AG09319 (cell line): ENCODE measurements around the gene CEPT1.
"Not testable (repeated sequence)": the region's sequence is repeated elsewhere in the genome, so short reads cannot be mapped to it uniquely, and the experiment has no call there.

Source experiments
- DNase-seq: peaks from one replicate; pipeline ENCODE4 v3.0.0-alpha.2; 2010; ENCODE audit warnings: low read depth; ENCODE audit errors: extremely low read depth
- CTCF ChIP-seq: IDR thresholded peaks from 2 replicates; pipeline ENCODE4 v1.5.1; 2011; ENCODE audit warnings: low read depth, mild to moderate bottlenecking, inconsistent platforms, low read length, moderate library complexity

CEPT1 gene

DNA sequence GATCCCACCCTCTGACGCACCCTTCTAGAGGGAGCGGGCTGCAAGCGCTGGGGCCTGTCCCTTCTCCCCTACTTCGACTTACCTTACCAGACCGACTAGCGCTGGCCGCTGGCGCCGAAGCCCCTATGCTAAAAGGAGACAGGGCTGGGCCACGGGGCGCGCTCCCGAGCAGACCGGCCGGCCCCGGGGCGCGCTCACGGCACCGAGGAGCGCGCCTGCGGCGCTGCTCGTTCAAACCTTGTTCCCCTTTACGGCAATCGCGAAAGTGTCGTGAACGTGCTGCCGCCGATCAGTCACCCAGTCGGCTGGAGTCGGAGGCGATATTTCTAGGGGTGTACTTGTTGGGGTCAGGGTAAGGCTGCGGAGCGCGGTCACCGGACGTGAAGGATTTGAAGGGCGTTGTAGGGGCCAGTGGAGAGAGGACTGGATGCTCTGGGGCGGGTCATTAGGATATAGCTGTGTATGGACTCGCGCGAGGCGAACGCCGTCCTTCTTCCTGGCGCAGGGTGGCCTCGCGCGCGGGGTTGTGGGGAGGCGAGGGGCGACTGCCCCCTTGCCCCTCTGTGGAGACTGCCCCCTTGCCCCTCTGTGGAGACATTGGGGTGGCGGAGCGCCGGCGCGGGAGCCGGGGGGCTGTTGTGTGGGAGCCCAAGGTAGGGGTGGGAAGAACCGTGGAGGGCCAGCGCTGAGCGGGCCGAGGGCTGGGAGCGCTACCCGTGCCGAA is at the start of gene CEPT1, which contains the start of gene DRAM2:
Gene CEPT1, plus strand, starts transcription at position 268 of the 724 bp plus-strand sequence. CDS start 7,492 bp downstream, outside the sequence.
Gene DRAM2, minus strand, starts transcription at position 138 of the 724 bp plus-strand sequence. CDS start 8,539 bp downstream, outside the sequence.
- peak; percentile 84 for DNase-seq
- TF ChIP-seq CTCF = no peak

GRCh38 chr1:111095421-111095820 is 44.6 kb upstream of the CEPT1 start:
- not testable (repeated sequence) for DNase-seq

DNA sequence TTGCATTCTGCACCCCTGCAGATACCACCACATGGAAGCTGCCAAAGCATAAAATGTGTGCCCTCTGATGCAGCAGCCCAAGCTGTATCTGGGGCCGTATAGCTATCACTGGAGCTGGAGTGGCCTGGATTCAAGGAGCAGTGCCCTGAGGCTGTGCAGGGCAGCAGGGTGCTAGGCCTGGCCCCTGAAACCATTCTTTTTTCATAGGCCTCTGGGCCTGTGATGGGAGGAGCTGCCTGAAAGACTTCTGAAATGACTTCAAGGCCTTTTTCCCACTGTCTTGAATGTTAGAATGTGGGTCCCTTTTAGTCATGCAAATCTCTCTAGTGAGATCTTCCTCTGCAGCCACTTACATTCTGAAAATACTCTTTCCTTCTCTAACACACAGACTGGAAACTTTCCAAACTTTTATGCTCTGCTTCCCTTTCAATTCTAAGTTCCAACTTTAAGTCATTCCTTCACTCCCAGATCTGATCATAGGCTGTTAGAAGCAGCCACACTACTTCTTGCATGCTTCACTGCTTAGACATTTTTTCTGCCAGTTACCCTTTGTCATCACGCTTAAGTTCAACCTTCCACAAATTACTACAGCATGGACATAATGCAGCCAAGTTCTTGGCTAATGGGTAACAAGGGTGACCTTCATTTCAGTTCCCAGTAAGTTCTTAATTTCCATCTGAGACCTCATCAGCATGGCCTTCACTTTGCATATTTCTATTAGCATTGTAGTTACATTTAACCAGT is 42.5 kb upstream of the CEPT1 start:
- no peak for TF ChIP-seq CTCF
- no peak for DNase-seq

DNA sequence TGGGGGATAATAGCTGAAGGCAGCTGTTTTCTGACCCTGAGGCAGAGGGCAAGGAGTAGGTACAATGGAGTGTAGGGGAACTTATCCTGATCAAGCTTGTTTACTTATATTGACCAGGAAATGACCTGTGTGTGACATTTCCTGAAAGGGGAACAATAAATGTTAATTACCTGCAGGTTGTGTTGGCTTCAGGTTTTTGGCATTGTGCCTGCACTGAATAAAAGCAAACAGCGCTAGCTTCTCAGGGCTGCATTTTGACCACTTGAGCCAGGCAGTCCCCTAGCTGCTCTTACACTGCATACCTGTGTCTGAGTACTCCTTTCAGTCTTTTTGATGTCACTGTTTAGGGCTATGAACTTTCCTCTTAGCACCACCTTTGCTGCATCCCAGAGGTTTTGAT is 40.7 kb upstream of the CEPT1 start:
- TF ChIP-seq CTCF = no peak

DNA sequence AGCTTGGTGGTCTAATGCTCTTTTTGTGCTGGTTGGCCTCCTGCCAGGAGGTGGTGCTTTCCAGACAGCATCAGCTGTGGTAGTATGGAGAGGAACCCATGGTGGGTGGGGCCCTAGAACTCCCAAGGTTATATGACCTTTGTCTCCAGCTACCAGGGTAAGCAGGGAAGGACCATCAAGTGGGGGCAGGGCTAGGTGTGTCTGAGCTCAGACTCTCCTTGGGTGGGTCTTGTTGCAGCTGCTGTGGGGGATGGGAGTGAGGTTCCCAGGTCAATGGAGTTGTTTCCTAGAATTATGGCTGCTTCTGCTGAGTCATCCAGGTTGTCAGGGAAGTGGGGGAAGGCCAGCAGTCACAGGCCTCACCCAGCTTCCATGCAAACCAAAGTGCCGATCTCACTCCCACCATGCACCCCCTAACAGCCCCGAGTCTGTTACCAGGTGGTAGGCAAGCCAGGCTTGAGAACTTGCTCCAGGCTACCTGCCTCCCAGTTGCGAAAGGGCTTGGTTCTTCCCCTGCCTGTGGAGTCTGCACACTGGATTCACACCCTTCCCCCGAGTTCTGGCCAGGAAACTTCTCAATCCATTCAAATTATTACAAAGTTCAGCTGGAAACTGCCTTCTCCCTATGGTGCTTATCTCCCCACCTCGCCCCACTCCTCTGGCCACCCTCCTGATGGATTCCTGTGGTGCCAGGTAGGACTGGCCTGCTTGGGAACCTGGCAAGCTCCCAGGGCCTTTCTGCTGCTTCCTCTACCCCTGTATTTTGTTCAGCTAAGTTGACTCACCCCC is 38.0 kb upstream of the CEPT1 start:
- TF ChIP-seq CTCF = no peak
- DNase-seq = no peak

More for the DNA sequence above, 40.7 kb upstream of the CEPT1 start:
- no peak for DNase-seq

DNA sequence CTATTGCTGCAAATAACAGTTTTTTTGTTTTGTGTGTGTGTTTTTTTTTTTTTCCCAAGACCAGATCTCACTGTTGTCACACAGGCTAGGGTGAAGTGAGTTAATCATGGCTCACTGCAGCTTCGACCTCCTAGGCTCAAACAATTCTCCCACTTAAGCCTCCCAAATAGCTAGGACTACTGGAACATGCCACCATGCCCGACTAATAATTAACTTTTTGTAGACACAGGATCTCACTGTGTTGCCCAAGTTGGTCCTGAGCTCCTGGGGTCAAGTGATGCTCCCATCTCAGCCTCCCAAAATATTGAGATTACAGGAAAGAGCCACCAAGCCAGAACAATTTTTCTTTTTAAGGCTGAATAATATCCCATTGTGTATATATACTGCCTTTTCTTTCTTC is 35.0 kb upstream of the CEPT1 start:
- no peak for TF ChIP-seq CTCF
- DNase-seq = no peak

DNA sequence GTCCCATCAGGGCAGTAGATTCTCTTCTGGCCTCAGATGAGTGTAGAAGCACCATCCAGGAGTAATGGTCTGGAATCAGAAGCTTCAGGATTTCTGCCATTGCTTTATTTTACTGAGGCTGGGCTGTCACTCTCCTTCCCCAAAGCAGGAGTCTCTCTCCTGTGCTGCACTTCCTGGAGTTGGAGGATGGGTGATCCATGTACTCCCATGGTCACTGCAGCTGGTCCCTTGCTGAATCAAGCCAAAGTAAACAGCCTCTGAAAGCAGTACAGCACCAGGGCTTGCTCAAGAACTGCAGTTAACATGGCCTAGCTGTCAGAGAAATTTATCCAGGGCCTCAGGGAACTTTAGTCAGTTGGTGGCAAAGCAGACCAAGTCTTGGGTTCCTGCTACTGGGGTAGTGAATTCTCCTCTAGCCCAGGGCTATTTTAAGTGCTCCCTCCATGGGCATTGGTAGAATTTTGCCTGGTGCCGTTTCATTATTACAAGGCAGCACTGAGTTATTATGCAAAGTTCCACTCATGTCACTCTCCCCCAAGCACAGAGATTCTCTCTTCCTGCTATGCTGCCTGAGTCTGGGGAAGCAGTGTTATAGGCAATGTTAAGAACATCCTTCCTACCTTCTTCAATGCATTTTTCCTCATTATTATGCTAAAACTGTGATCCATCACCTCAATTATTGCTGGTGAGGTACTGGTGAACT is 29.7 kb upstream of the CEPT1 start:
- TF ChIP-seq CTCF = no peak
- DNase-seq = no peak
